Posterior vena cava (tissue), 2 donors: Measurements from ENCODE around the gene HAUS1. TPM values are rescaled to one million over a fixed set of nuclear protein-coding genes. Genes with fewer than 3 reads are reported as not detected.
"Not testable (repeated sequence)": the region's sequence is repeated elsewhere in the genome, so short reads cannot be mapped to it uniquely, and the experiment has no call there.

Experiments used
- DNase-seq: peaks from one replicate; pipeline ENCODE4 v3.0.0-alpha.2; 2020; ENCODE audit warnings: low spot score
- intact Hi-C, 2 donors: fragments of 100-400 bp; cut with DNase I; formaldehyde crosslinking; loops; one replicate each; pipeline versions ENCODE4 v1.14.1 to v1.14.2; 2022 to 2023
- total RNA-seq, 2 donors: library from RNA; stranded (reverse); fragmentation: NEBNext Ultra II Directional; extraction: Animal tissue kit (Norgen Biotek cat#: 25700); gene quantifications; one replicate each; pipeline ENCODE4 v1.2.1, GENCODE V29; 2021
- donor health status: DM: yes; HTN: yes; CAD: no.
- donor health status: DM: yes; HTN: yes; CAD: no.

HAUS1 gene
- total RNA-seq, 2 donors from 2014 or later, result 19.7 to 23.6 TPM

DNA sequence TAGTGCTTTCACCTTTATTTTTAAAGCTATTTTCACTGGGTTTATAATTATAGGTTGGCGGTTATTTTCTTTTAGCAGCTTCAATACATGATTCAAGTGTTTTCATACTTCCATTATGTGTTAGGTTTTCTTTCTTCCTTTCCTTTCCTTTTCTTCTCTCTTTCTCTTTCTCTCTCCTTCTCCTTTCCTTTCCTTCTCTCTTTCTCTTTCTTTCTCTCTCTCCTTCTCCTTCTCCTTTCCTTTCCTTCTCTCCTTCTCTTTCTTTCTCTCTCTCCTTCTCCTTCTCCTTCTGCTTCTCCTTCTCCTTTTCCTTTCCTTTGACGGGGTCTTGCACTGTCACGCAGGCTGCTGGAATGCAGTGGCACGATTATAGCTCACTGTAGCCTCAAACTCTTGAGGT, 36.0 kb downstream of the HAUS1 start:
- intact Hi-C loops, result no loop called here
- DNase-seq, result no peak

DNA sequence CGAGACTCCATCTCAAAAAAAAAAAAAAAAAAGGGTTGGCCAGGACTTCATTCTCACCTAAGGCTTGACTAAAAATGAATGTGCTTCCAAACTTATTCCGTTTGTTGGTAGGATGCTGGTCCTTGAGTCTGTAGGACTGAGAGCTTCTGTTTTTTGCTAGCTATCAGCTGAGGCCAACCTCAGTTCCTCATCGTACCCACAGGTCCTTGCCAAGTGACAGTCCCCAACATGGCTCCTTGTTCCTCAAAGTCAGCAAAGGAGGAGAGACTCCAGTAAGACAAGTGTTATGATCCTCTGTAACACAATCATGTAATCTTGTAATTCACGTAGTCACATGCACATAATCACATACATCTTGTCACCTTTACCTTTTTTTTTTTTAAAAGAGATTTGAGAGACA, 37.0 kb downstream of the HAUS1 start:
- DNase-seq, result no peak
- intact Hi-C loops, result no loop called here

DNA sequence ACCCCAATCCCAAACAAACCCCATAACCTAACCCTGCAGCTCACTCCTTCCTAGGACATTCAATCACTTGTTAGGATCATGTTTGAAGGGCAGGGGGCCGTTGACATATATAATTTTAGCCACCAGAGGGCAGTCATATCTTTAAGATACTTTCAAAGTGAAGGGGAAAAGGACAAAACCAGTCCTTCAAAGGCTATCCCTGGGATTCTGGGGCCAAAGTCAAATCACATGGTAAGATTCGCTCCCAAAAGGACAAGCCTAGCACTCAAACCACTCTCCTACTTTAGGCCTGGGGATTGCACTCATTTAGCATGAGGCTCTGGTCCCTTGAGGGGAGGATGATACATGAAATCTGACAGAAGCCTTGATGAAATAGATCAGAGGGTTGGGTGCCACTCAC, 44.6 kb downstream of the HAUS1 start:
- no peak for DNase-seq
- intact Hi-C loops, result loop anchor here (1.0 to 5.0 kb wide), 2 partner anchors 508 kb away; partner anchors contain the start of gene LOXHD1 (in 2 of the 2)

DNA sequence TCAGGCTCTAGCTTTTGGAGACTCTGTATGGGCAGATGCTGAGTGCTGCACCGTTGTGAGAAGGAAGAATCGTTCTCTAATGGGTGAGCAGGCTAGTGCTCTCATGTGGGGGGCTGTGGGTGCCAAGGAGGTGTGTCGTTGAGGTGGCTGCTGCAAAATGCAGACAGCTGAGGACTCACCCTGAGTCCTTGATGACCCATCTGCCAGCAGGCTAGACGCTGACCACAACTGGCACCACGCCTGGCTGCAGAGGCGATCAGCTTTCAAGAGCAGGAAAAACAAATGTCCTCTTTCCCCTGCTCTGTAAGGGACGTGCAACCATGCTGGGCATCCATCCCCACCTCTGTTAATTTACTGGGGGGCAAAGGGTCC, 48.2 kb downstream of the HAUS1 start:
- no peak for DNase-seq
- intact Hi-C loops, result no loop called here

DNA sequence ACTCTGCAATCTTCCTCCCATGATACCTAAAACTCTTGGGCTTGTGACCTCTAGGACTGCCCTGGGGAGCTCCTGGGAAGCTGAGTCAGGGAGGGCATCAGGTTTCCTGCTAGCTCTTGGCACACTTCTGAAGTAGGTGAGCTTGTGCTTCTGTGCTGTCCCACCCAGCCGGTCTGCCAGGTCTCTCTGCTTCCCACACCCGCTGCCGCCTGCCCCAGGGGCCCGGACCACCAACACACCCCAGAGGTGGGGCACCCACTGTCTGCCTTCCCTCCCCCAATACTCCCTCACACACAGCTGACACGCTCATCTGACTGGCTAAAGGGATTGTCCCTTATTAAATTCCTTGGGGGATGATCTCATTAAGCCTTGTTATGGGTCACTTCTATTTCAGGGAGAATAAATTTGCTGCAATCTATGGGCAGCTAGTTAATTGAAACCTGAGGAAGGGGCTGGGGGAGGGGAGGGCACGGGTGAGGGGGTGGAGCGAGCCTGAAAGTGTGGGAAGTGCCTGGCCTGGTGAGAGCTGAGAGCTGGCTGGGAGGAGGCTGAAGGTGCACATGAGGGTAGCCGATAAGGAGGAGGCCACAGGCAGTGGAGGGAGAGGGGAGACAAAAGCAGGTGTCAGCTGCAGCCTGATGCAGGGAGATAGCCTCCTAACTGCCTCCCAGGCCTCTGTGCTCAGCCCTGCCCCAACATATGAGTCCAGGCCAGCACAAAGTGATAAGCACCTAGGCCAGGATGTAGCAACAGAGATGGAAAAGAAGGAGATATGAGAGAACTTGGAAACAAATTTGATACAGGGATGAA, 48.8 kb downstream of the HAUS1 start:
- intact Hi-C loops, result no loop called here
- DNase-seq, result no peak

DNA sequence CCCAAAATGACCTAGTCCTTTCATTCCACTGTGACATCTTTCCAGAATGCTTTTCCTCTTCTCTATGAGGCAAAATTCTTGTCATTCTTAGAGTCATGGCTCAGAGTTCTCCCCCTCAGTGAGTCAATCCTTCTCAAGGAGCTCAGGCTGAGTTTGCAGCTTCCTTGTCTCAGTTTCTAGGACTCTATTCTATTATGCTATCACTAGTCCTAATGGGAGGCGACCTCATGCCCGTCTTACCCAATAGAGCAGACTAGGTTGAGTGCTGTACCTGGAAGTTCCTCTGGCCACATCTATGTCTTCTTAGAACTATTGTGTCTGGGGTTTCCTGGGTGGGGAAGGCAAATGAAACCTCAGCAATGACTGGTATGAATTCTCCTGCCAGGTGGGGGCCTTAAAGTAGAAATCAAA, 51.5 kb downstream of the HAUS1 start:
- intact Hi-C loops, result no loop called here
- DNase-seq, result no peak

DNA sequence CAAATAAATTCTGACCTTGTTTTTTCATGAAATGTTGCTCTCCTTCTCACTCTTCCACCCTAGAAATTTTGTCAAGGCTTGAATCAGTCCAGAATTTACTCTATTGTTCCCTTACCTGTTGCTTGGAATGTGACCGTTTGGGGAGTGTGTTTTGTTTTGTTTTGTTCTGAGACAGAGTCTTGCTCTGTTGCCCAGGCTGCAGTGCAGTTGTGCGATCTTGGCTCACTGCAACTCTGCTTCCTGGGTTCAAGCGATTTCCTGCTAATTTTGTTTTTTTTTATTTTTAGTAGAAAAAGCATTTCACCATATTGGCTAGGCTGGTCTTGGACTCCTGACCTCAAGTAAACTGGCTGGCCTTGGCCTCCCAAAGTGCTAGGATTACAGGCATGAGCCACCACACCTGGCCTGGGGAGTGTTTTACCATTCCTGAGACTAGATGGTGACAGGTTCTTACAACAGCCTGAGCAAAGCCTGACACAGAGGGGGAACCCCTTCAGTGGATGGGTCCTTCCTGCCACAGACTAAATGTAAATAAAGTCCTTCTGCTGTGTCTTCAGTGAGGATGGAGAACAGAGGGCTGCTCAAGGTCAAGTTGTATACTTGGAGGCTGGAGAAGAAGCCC, 52.0 kb downstream of the HAUS1 start:
- intact Hi-C loops, result no loop called here
- DNase-seq, result no peak

DNA sequence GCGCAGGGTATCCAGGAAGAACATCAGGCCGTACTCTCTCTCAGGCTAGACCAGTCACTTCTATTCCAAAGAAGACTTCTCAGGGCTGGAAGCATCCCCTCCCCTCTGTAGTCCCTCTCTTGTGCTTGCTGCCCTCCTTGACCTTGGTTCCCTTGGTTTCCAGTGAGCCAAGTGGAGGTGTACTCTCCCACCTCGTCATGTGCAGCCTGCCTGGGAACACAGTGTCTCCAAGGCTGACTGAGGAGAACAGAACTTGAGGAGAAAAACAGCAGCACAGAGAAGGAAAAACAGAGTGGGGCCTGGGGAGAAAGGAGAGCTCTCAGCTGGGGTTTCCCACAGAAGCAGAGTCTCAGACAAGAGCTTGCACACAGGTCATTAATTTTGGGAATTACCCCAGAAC, 52.7 kb downstream of the HAUS1 start:
- intact Hi-C loops, result no loop called here
- no peak for DNase-seq

DNA sequence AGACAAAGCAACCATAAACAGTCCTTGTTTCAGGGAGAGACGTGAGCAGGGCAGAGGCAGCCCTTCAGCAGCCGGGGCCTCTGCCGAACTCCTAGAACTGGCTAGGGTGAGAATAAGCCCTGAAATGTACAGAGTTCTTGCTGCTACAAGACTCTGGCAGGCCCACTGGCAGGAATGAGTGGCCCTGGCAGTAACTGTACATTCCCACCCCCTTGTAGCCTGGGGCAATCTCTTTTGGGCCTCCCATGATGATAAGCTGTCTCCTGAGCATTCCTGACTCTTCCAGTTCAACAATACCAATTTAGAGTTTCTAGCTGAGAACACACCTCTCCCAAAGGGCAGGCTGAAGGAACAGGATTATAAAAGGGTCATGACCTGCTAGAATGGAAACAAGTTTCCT, 54.3 kb downstream of the HAUS1 start:
- intact Hi-C loops, result no loop called here
- DNase-seq, result no peak

DNA sequence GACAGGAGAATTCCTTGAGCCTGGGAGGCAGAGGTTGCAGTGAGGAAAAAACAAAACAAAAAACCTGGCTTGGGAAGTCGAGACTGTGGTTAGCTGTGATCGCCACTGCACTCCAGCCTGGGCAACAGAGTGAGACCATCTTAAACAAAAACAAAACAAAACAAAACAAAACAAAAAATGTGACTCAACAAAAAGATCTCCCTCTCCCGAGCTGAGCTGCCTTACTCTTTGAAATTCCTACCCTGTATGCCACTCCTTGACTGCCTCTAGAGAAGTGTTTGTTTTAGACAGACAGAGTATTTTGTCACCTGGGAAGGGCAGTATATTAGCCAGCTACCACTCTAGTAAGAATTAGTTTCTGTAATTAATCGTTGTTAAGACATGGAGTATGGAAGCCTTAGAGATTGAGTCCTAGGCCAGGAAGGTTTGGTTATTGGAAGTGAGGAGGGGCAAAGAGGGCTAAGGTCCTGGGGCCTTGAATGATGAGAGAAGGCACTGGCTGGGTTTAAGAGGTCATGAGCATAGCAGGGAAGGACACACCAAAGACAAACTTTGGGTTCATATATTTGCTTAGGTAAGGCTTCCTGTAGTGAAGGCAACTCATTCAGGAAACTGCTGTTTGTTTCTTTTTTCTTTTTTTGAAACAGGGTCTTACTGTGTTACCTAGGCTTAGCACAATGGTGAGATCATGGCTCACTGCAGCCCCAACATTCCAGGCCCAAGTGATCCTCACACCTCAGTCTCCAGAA, 56.0 kb downstream of the HAUS1 start:
- intact Hi-C loops, result no loop called here

DNA sequence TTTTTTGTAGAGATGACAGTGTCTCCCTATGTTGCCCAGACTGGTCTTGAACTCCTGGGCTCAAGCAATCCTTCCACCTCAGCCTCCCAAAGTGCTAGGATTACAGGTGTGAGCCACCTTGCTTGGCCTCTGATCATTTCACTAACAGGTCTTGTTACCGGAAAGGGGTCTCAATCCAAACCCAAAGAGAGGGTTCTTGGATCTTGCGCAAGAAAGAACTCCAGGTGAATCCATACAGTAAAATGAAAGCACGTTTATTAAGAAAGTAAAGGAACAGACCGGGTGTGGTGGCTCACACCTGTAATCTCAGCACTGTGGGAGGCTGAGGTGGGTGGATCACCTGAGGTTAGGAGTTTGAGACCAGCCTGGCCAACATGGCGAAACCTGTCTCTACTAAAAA, 56.7 kb downstream of the HAUS1 start:
- DNase-seq, intact Hi-C loops: not testable (repeated sequence)

More for the DNA sequence above, 56.0 kb downstream of the HAUS1 start:
- DNase-seq, result no peak

DNA sequence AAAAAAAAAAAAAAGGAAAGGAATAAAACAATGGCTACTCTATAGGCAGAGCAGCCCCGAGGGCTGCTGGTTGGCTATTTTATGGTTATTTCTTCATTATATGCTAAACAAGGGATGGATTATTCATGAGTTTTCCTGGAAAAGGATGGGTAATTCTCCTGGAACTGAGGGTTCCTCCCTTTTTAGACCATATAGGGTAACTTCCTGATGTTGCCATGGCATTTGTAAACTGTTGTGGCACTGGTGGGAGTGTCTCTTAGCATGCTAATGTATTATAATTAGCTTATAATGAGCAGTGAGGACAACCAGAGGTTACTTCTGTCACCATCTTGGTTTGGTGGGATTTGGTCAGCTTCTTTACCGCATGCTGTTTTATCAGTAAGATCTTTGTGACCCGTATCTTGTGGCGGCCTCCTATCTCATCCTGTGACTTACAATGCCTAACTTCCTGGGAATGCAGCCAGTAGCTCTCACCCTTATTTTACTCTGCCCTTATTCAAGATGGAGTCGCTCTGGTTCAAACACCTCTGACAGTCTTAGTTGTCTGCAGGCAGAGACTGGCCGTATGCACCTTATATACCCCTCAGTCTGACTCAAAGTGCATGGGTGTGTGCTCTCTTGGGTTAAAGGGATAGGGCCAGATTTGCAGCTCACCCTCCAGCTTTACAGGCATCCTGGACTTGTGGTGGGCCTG, 57.7 kb downstream of the HAUS1 start:
- no peak for DNase-seq
- intact Hi-C loops, result no loop called here

DNA sequence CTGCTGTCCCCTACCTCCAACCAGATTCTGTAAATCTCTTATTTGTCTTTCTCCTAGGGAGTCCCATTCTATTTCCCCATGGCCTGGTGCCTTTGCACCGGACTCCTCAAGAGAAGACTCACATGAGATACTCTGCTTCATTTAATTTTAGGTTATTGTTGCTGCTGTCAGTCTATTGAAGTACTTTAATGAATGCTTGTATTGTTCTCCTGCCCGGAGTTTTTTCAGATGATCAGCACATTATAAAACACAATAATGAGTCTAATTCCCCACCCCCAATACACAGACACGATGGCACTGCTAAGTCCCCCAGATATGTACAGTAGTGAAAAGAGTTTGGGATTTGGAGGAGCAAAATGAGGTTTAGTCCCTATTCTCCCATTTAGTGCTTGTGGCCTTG, 58.9 kb downstream of the HAUS1 start:
- no peak for DNase-seq
- intact Hi-C loops, result no loop called here

DNA sequence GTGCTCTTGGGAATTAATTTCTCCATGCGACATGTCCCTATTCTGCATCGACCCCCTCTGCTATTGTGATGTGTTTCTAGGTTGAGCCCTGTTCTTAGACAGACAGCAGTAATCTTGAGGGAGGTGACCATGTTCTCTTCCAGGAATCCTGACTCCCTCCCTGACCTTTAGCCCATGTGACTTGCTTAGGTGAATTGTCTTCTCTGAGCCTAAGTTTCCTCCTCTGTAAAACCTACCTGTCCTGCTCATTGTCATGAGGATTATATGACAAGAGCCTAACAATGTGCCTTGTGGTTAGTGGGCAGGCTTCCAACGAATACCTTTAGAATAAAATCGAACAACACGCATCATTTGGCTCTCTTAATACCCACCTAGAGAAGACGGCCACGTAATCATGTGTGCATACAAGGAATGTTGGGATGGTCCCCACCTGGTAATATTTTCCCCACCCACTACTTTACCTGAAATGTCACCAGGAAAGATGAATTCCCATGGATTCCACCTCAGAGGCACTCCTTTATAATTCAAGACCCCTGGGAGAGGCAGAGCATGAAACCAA, 59.8 kb downstream of the HAUS1 start:
- intact Hi-C loops, result no loop called here
- DNase-seq, result no peak

DNA sequence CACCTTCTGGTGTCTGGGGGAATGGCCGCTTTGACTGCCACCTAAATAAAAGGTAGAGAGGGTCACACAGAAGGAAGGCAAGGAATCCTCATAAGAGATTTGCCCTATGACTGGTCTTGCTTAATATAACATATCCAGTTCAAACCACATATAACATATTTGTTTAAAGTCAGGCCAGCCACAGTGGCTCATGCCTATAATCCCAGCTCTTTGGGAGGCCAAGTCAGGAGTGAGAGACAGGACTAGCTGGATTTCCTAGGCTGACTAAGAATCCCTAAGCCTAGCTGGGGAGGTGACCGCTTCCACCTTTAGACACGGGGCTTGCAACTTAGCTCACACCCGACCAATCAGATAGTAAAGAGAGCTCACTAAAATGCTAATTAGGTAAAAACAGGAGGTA, 60.3 kb downstream of the HAUS1 start:
- intact Hi-C loops, result not testable (repeated sequence)

DNA sequence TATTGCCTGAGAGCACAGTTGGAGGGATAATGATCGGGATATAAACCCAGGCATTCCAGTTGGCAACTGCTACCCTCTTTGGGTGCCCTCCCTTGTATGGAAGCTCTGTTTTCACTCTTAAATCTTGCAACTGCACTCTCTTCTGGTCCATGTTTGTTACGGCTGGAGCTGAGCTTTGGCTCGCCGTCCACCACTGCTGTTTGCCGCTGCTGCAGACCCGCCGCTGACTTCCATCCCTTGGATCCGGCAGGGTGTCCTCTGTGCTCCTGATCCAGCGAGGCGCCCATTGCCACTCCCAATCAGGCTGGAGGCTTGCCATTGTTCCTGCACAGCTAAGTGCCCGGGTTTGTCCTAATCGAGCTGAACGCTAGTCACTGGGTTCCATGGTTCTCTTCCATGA, 60.7 kb downstream of the HAUS1 start:
- intact Hi-C loops, result no loop called here
- DNase-seq, result no peak

More for the DNA sequence above, 60.3 kb downstream of the HAUS1 start:
- not testable (repeated sequence) for DNase-seq

DNA sequence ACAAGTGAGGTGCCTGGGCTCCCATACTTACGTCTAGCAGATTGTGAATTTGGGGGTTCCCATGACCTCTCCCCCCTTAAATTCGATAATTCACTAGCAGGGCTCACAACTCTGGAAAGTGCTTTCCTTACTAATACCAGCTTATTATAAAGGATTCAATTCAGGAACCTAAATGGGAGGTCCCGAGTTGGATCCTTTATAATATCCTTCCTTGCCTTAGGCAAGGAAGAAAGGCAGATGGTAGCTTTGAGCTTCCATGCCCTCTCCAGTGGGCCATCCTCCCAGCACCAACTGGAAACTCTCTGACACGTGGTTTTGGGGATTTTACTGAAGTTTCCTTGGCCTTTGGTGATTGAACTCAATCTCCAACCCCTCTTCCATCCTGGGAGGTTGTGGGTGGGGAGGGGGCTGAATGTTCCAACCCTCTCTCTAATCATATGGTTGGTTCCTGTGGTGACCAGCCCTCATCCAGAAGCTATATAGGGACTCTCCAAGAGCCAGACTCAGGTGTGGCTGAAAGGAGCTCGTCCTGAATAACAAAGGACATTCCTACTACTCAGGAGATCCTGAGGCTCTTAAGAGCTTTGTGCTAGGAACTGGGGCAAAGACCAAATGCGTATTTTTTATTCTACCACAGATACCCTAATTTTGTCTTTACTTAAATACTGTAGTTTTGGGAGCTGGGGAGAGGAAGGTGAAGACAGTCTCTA, 62.2 kb downstream of the HAUS1 start:
- intact Hi-C loops, result no loop called here
- no peak for DNase-seq

DNA sequence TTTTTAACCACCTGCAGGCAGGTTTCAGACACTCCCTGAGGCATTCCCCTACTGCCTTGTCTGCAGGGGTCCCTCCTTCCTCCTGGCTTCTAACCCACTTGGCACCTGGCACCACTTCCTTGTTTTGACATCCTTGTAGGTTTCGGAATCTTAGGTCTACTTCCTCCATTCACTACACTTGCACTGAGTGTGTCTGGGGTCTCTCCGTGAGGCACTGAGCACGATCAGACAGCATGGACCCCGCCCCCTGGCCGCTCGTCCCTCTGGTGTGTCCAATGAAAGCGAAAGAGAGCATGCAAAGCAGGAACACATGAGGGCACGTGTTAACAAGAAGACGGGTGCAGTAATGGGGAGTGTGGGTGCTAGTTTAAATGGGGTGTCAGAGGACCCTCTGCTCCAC, 63.8 kb downstream of the HAUS1 start:
- DNase-seq, result no peak
- intact Hi-C loops, result no loop called here

DNA sequence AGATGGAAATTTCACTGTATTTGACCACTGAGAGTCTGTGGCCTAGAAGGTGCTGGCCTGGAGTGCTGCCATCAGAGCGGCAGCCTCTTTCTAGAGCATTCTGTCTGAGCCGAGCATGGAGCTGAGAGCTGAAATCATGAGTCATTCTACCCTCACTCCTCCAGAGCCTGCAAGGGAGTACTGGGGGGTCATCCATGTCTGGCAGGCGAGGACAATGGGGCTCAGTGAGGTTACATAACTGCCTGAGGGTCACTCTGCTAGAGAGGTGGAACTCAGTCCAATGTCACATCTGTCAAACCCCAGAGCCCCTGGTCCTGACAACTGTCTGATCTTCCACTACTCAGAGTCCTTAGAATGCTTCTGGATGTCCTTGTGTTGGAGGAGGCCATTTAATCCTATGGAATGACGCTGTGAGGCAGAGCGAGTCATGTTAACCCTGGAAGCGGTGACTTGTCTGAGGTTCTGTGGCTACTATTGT, 65.3 kb downstream of the HAUS1 start:
- intact Hi-C loops, result no loop called here
- no peak for DNase-seq
